HG02588 (cell line): ENCODE data around the gene ARV1.
"Not testable (repeated sequence)": the region's sequence is repeated elsewhere in the genome, so short reads cannot be mapped to it uniquely, and the experiment has no call there.

Experiments
- ATAC-seq: cut with Tn5 transposase; IDR thresholded peaks from one replicate; pipeline ENCODE4 v1.9.1; 2021; ENCODE audit warnings: mild to moderate bottlenecking, moderate library complexity; ENCODE audit not compliant: unreplicated experiment

The ARV1 gene

GRCh38 chr1:231016234-231016633 lies 37.3 kb downstream of the ARV1 start:
- no peak for ATAC-seq

GRCh38 chr1:231016966-231017365 lies 38.1 kb downstream of the ARV1 start:
- no peak for ATAC-seq

GRCh38 chr1:231019711-231020110 lies 40.8 kb downstream of the ARV1 start:
- ATAC-seq = no peak

GRCh38 chr1:231020139-231020601 lies 41.3 kb downstream of the ARV1 start:
- ATAC-seq = no peak

- no peak for ATAC-seq
Measured at GRCh38 chr1:231020816-231021215, 41.9 kb downstream of the ARV1 start.

- no peak for ATAC-seq
Measured at GRCh38 chr1:231021540-231022031, 42.7 kb downstream of the ARV1 start.

- not testable (repeated sequence) for ATAC-seq
Measured at GRCh38 chr1:231022543-231022942, 43.6 kb downstream of the ARV1 start.

GRCh38 chr1:231023150-231023549 lies 44.3 kb downstream of the ARV1 start:
- ATAC-seq = no peak

GRCh38 chr1:231026576-231026975 lies 47.7 kb downstream of the ARV1 start:
- no peak for ATAC-seq

- ATAC-seq = no peak
Measured at GRCh38 chr1:231027136-231027925, 48.4 kb downstream of the ARV1 start.

- no peak for ATAC-seq
Measured at GRCh38 chr1:231027971-231028370, 49.1 kb downstream of the ARV1 start.

- no peak for ATAC-seq
Measured at GRCh38 chr1:231028682-231029081, 49.8 kb downstream of the ARV1 start.

- not testable (repeated sequence) for ATAC-seq
Measured at GRCh38 chr1:231029247-231029646, 50.4 kb downstream of the ARV1 start.

- ATAC-seq = no peak
Measured at GRCh38 chr1:231029841-231030240, 50.9 kb downstream of the ARV1 start.

GRCh38 chr1:231032963-231033362 lies 54.1 kb downstream of the ARV1 start:
- no peak for ATAC-seq

GRCh38 chr1:231035799-231036198 lies 56.9 kb downstream of the ARV1 start:
- no peak for ATAC-seq

- no peak for ATAC-seq
Measured at GRCh38 chr1:231036416-231036815, 57.5 kb downstream of the ARV1 start.

- ATAC-seq = no peak
Measured at GRCh38 chr1:231037585-231038517, 59.0 kb downstream of the ARV1 start.

- peak; percentile 37 for ATAC-seq
Measured at GRCh38 chr1:231039161-231040018, 60.5 kb downstream of the ARV1 start.

GRCh38 chr1:231040019-231040799 lies 61.3 kb downstream of the ARV1 start, which contains the start of gene FAM89A:
TSS of gene FAM89A (minus strand) at chr1:231040254. CDS start at chr1:231040211, 43 bp downstream.
- peak; percentile 72 for ATAC-seq
